Vagina (tissue), 2 donors: ENCODE results near the gene DSCAML1. TPM values are rescaled to one million over a fixed set of nuclear protein-coding genes. Genes with fewer than 3 reads are reported as not detected.

Experiments
- DNase-seq, 2 donors: peaks; one replicate each; pipeline ENCODE4 v3.0.0-alpha.2; 2017; ENCODE audit errors: extremely low spot score in 2 of 2
- H3K27ac ChIP-seq: fragments of 200-600 bp; sonication (generic); one replicate; pipeline ENCODE4 v1.5.1; 2019
- H3K27me3 ChIP-seq: fragments of 200-600 bp; sonication (generic); one replicate; pipeline ENCODE4 v1.5.1; 2019
- H3K36me3 ChIP-seq, 2 donors: fragments of 200-600 bp; sonication (generic); one replicate each; pipeline ENCODE4 v1.5.1; 2017 to 2019
- H3K4me1 ChIP-seq: fragments of 200-600 bp; sonication (generic); one replicate; pipeline ENCODE4 v1.5.1; 2019
- H3K4me3 ChIP-seq, 2 donors: fragments of 200-600 bp; sonication (generic); 1 replicate in 1 of 2; 2 replicates in 1 of 2; pipeline ENCODE4 v1.5.1; 2016 to 2019
- H3K9me3 ChIP-seq: fragments of 200-600 bp; sonication (generic); one replicate; pipeline ENCODE4 v1.5.1; 2019
- POLR2A ChIP-seq, 2 donors: fragments of 450-650 bp; IDR thresholded peaks; one replicate each; pipeline ENCODE4 v1.6.1; 2017; ENCODE audit warnings: antibody characterized with exemption in 2 of 2, mild to moderate bottlenecking in 2 of 2, moderate library complexity in 2 of 2
- POLR2AphosphoS5 ChIP-seq, 2 donors: sonication (generic); formaldehyde crosslinking; IDR thresholded peaks; one replicate each; pipeline ENCODE4 v1.9.0; 2017; ENCODE audit warnings: antibody characterized with exemption in 2 of 2, mild to moderate bottlenecking in 2 of 2, low read depth in 1 of 2; ENCODE audit not compliant: insufficient read depth in 1 of 2
- intact Hi-C: fragments of 100-400 bp; cut with DNase I; formaldehyde crosslinking; loops from one replicate; pipeline ENCODE4 v1.15.1; 2023
- total RNA-seq: library from RNA; depleted of rRNA; stranded (reverse); fragments of >200 nt; gene quantifications from one replicate; pipeline ENCODE4 v1.2.3, GENCODE V29; 2016
- TF ChIP-seq, protein P1 (sequence below), 3 experiments: fragments of 450-650 bp in 2 of 3; fragments of 200-600 bp in 1 of 3; sonication (generic) in 1 of 3; IDR thresholded peaks; one replicate each; pipeline ENCODE4 v1.5.1; 2017 to 2019; ENCODE audit warnings: antibody characterized with exemption in 3 of 3, mild to moderate bottlenecking in 2 of 3, moderate library complexity in 2 of 3

DSCAML1 gene
- total RNA-seq, 1 donor from 2014 or later: 0.25 TPM

DNA sequence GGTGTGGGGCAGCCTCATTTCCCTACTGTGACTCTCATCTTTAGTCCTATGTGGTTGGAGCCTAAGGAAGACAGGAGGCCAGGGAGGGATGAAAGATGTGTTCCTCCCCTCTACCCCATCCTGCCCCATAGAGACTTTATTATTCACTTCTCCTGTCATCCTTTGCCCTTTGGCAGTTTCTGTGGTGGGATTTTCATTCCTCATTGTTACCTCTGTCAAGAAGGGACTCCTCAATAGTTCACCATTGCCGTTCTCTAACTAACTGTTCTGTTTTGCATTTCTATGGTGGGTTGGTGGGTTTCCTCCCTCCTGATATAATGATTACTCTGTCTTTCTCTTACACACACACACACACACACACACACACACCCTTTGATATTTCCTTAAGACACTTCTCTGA lies 202.3 kb downstream of the DSCAML1 start:
- intact Hi-C loops: no loop called here
- no peaks in the 10 kb centered on the region for H3K27me3 ChIP-seq
- H3K27ac ChIP-seq: no peak overlapping the region
- H3K4me1 ChIP-seq: no peaks in the 10 kb centered on the region
- H3K9me3 ChIP-seq: no peaks in the 10 kb centered on the region
- no peak for DNase-seq
- TF ChIP-seq POLR2A (IDR thresholded peaks at IDR 0.05) (no peak), POLR2AphosphoS5 (IDR thresholded peaks at IDR 0.05; ENCODE audit: insufficient read depth in 1 of 2, low read depth in 1 of 2) (no peak)
- TF ChIP-seq, protein P1, sequence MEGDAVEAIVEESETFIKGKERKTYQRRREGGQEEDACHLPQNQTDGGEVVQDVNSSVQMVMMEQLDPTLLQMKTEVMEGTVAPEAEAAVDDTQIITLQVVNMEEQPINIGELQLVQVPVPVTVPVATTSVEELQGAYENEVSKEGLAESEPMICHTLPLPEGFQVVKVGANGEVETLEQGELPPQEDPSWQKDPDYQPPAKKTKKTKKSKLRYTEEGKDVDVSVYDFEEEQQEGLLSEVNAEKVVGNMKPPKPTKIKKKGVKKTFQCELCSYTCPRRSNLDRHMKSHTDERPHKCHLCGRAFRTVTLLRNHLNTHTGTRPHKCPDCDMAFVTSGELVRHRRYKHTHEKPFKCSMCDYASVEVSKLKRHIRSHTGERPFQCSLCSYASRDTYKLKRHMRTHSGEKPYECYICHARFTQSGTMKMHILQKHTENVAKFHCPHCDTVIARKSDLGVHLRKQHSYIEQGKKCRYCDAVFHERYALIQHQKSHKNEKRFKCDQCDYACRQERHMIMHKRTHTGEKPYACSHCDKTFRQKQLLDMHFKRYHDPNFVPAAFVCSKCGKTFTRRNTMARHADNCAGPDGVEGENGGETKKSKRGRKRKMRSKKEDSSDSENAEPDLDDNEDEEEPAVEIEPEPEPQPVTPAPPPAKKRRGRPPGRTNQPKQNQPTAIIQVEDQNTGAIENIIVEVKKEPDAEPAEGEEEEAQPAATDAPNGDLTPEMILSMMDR (IDR thresholded peaks at IDR 0.05): no peak
- no peaks in the 10 kb centered on the region for H3K36me3 ChIP-seq
- no peak overlapping the region for H3K4me3 ChIP-seq

DNA sequence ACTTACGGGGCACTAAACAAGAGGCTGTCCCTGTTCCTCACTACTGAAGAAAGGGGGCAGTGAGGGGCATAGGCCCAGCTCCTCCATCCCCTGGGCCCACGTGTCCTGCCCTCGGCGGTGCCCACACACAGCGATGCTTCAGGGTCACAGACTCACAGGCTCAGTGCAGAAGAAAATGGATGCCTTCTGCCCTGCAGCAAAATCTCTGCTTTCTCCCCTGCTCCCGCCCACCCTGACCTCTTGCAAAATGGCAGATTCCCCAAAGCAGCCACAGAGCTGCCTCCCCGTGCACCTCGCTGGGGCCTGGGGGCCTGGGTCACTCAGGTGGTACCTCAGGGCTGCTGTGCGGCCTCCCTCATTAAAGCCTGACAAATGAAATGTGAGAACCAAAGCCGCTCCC lies 204.0 kb downstream of the DSCAML1 start:
- no peak for TF ChIP-seq POLR2A (IDR thresholded peaks at IDR 0.05)
- no peak for TF ChIP-seq POLR2AphosphoS5 (IDR thresholded peaks at IDR 0.05; ENCODE audit: insufficient read depth in 1 of 2, low read depth in 1 of 2)
- TF ChIP-seq, protein P1 (IDR thresholded peaks at IDR 0.05): no peak
- H3K27ac ChIP-seq: no peak overlapping the region
- H3K9me3 ChIP-seq: no peaks in the 10 kb centered on the region
- no peaks in the 10 kb centered on the region for H3K4me1 ChIP-seq
- intact Hi-C loops: no loop called here
- H3K36me3 ChIP-seq: no peaks in the 10 kb centered on the region
- no peak overlapping the region for H3K4me3 ChIP-seq
- H3K27me3 ChIP-seq: no peaks in the 10 kb centered on the region
- no peak for DNase-seq

- no peaks in the 10 kb centered on the region for H3K36me3 ChIP-seq
- no peak for DNase-seq
- intact Hi-C loops: no loop called here
- H3K9me3 ChIP-seq: no peaks in the 10 kb centered on the region
- H3K4me3 ChIP-seq: no peak overlapping the region
- no peaks in the 10 kb centered on the region for H3K4me1 ChIP-seq
- TF ChIP-seq POLR2A (IDR thresholded peaks at IDR 0.05) (no peak), POLR2AphosphoS5 (IDR thresholded peaks at IDR 0.05; ENCODE audit: insufficient read depth in 1 of 2, low read depth in 1 of 2) (no peak)
- TF ChIP-seq, protein P1 (IDR thresholded peaks at IDR 0.05): no peak
- no peak overlapping the region for H3K27ac ChIP-seq
- no peaks in the 10 kb centered on the region for H3K27me3 ChIP-seq
Measured at GRCh38 chr11:117591316-117592039, 205.5 kb downstream of the DSCAML1 start.

DNA sequence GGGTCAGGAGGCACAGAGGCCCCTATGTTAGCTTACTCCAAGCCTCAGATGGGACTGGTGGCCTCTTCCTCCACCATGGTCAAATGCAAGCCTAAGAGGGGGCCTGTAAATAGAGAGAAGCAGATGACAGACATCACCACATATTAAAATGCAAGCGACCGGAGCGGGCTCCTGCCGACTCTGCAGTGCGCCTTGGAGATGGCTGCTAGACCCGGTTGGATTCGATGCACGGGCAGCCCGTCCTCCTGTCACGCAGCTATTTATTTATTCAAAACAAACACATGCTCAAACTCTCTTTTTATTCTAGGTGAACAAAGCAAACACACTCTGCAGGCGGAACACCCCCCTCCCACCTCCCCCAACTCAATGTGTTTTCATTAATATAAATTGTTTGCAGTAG lies 208.0 kb downstream of the DSCAML1 start:
- TF ChIP-seq, protein P1 (IDR thresholded peaks at IDR 0.05): no peak
- no peak for TF ChIP-seq POLR2A (IDR thresholded peaks at IDR 0.05)
- no peak for TF ChIP-seq POLR2AphosphoS5 (IDR thresholded peaks at IDR 0.05; ENCODE audit: insufficient read depth in 1 of 2, low read depth in 1 of 2)
- H3K27me3 ChIP-seq: no peaks in the 10 kb centered on the region

GRCh38 chr11:117588166-117588810 lies 208.7 kb downstream of the DSCAML1 start:
- intact Hi-C loops: no loop called here
- Histone ChIP-seq H3K36me3 (no peaks in the 10 kb centered on the region), H3K4me1 (peaks cover 2% of the 10 kb centered on the region), H3K27ac (no peak overlapping the region), H3K9me3 (no peaks in the 10 kb centered on the region), H3K4me3 (no peak overlapping the region), H3K27me3 (no peaks in the 10 kb centered on the region)
- DNase-seq: no peak
- TF ChIP-seq POLR2A (IDR thresholded peaks at IDR 0.05) (no peak), POLR2AphosphoS5 (IDR thresholded peaks at IDR 0.05; ENCODE audit: insufficient read depth in 1 of 2, low read depth in 1 of 2) (no peak)
- TF ChIP-seq, protein P1 (IDR thresholded peaks at IDR 0.05): no peak

More for the DNA sequence above, 208.0 kb downstream of the DSCAML1 start:
- H3K4me3 ChIP-seq: no peak overlapping the region
- intact Hi-C loops: no loop called here
- H3K27ac ChIP-seq: no peak overlapping the region
- H3K9me3 ChIP-seq: no peaks in the 10 kb centered on the region
- H3K4me1 ChIP-seq: no peaks in the 10 kb centered on the region
- H3K36me3 ChIP-seq: no peaks in the 10 kb centered on the region
- no peak for DNase-seq
